Skeletal muscle satellite cell (primary cell): ENCODE results near the gene CPXM1.
"Not testable (repeated sequence)": the region's sequence is repeated elsewhere in the genome, so short reads cannot be mapped to it uniquely, and the experiment has no call there.

ENCODE experiments used
- H3K27me3 ChIP-seq: 2 replicates; pipeline ENCODE4 v1.7.0; 2013; ENCODE audit warnings: low read length; ENCODE audit not compliant: control insufficient read depth, insufficient read depth
- H3K36me3 ChIP-seq: 2 replicates; pipeline ENCODE4 v1.7.0; 2013; ENCODE audit warnings: mild to moderate bottlenecking, control low read depth, low read length; ENCODE audit not compliant: insufficient read depth
- H3K4me1 ChIP-seq: 2 replicates; pipeline ENCODE4 v1.7.0; 2013; ENCODE audit warnings: low read length; ENCODE audit not compliant: control insufficient read depth, insufficient read depth
- H3K4me2 ChIP-seq: 2 replicates; pipeline ENCODE4 v1.7.0; 2013; ENCODE audit warnings: mild to moderate bottlenecking, low read length
- H3K4me3 ChIP-seq: 2 replicates; pipeline ENCODE4 v1.7.0; 2013; ENCODE audit warnings: low read length
- H3K9ac ChIP-seq: 2 replicates; pipeline ENCODE4 v1.7.0; 2013; ENCODE audit warnings: mild to moderate bottlenecking, low read depth, low read length, moderate library complexity
- H3K9me3 ChIP-seq: replicated peaks from 2 replicates; pipeline ENCODE4 v1.7.0; 2013; ENCODE audit warnings: mild to moderate bottlenecking, control low read depth, low read length

CPXM1 gene

DNA sequence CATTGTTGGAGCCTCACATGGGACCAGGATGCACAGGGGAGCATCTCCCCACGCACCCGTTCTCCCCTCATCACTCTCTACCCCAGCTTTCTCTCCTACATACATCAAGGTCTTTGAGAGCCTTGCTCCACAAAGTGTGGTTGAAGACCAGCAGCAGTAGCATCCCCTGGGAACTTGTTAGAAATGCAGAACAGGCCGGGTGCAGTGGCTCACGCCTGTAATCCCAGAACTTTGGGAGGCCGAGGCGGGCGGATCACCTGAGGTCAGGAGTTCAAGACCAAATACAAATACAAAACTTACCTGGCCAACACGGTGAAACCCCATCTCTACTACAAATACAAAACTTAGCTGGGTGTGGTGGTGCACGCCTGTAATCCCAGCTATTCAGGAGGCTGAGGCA lies 7.5 kb upstream of the CPXM1 start:
- H3K36me3 ChIP-seq, H3K9ac ChIP-seq, H3K4me2 ChIP-seq, H3K4me1 ChIP-seq, H3K4me3 ChIP-seq, H3K9me3 ChIP-seq: not testable (repeated sequence)
- H3K27me3 ChIP-seq, result peaks cover 52% of the 10 kb centered on the region

DNA sequence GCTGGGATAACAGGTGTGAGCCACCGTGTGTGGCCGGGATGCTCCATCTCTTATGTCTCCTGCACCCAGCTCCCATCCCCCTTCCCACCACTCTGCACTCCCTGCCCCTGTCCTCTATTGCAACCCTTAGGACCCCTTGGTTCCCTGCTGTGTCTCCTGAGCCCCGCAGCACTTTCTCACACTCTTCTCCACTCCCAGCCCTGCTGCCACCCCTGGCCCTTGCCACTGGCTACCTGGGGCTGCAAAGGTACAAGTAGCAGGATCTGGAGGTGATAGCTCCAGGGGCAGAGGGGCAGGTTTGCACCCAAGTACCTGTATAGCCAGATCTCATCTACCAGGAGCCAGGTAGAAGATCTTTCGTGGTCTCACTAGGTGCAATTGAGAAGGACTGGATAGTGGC lies 6.6 kb upstream of the CPXM1 start:
- Histone ChIP-seq H3K9ac (no peak overlapping the region), H3K36me3 (no peaks in the 10 kb centered on the region), H3K4me1 (peaks cover 5% of the 10 kb centered on the region), H3K4me3 (no peak overlapping the region), H3K9me3 (no peaks in the 10 kb centered on the region), H3K4me2 (no peak overlapping the region), H3K27me3 (peaks cover 60% of the 10 kb centered on the region)

DNA sequence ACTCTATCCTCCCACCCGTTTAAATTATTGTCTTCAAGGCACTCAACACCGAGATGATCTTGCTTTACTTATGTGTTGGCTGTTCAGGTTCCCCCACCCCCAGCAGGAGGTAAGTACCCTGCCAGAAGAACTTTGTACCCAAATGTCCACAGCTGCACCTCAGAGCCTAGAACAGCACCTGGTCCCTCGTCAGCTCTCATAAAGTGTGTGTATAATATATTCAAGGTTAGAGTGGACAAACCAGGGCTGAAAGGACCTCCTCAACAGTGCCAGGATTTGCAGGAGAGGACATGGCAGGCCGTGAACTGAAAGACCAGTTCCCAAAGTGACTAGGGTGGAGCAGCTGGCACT lies 5.9 kb upstream of the CPXM1 start:
- H3K36me3 ChIP-seq, result no peaks in the 10 kb centered on the region
- H3K4me2 ChIP-seq, result no peak overlapping the region
- H3K9ac ChIP-seq, result no peak overlapping the region
- peaks cover 2% of the 10 kb centered on the region for H3K9me3 ChIP-seq
- H3K4me3 ChIP-seq, result no peak overlapping the region
- H3K27me3 ChIP-seq, result peaks cover 65% of the 10 kb centered on the region
- peaks cover 5% of the 10 kb centered on the region for H3K4me1 ChIP-seq

DNA sequence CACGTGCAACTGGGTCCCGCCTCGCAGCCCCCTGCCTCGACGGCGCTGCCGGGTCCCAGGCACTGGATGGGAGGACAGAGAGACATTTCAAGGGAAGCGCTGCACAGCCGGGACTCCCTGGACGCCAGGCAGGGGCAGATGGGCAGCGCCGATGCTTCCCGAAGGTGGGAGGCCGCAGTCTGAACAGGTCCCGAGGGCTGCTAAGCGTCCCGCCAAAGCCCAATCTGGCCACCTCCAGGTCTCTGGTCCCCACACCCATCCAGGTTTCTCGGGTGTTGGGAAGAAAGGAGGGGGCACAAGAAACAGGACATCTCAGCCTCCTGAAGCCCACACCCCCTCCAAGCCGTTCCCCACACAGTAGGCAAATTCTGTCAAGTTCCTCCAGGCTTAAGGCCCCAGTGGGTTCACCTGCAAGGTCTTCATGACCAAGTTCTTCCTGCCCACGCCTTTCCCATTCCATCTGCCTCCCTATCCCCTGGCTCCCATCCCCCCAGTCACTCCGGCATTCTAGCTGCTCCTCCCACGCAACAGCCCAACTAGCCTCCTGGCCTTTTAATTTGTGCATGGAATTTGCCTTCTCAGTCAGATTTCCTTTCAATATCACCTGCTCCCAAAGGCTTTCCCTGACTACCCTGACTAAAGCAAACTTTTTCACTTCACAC lies 5.4 kb upstream of the CPXM1 start:
- peaks cover 7% of the 10 kb centered on the region for H3K9me3 ChIP-seq
- H3K9ac ChIP-seq, result no peak overlapping the region
- peaks cover 5% of the 10 kb centered on the region for H3K4me1 ChIP-seq
- H3K36me3 ChIP-seq, result no peaks in the 10 kb centered on the region
- H3K4me3 ChIP-seq, result no peak overlapping the region
- H3K27me3 ChIP-seq, result peaks cover 71% of the 10 kb centered on the region
- H3K4me2 ChIP-seq, result no peak overlapping the region

DNA sequence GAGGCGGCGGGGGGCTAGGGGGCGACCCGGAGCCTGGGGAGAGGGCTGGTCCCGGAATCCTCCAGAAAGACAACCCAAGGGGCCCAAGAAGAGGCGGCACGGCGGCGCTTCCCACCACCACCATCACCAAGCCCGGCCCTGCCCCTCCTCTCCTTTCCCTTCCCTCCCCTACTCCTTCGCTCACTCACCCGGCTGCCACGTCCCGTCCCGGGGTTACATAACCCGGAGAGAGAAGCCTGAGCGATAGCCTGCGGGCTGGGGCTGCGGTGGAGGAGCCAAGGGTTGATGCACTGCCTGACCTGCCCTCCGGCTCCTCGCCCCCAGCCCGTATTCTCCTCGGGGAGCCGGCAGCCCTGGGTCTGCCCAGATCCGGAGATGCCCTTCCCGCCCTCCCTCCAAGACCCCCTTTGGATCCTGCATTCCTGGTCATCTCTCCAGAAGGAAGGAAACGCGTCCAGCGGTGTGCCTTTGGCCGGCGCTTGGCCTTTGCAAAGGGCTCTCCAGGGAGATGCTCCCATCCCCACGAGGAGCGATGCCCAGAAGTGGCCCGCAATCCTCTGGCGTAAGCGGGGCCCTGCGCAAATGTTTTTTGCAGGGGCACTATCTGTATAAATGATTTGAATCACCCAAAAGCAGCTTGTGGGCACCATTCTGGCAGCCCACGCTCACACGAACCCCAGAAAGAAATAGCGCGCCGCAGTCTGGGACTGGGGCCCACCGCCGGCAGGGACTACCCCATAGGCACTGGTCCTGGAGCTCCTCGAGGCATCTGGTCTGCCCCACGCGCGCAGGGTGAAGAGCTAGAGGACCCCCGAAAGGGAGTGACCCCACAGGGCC lies 4.6 kb upstream of the CPXM1 start:
- Histone ChIP-seq H3K9ac (no peak overlapping the region), H3K9me3 (peaks cover 7% of the 10 kb centered on the region), H3K4me2 (no peak overlapping the region), H3K4me3 (no peak overlapping the region), H3K36me3 (no peaks in the 10 kb centered on the region), H3K4me1 (peaks cover 5% of the 10 kb centered on the region), H3K27me3 (peaks cover 77% of the 10 kb centered on the region)

DNA sequence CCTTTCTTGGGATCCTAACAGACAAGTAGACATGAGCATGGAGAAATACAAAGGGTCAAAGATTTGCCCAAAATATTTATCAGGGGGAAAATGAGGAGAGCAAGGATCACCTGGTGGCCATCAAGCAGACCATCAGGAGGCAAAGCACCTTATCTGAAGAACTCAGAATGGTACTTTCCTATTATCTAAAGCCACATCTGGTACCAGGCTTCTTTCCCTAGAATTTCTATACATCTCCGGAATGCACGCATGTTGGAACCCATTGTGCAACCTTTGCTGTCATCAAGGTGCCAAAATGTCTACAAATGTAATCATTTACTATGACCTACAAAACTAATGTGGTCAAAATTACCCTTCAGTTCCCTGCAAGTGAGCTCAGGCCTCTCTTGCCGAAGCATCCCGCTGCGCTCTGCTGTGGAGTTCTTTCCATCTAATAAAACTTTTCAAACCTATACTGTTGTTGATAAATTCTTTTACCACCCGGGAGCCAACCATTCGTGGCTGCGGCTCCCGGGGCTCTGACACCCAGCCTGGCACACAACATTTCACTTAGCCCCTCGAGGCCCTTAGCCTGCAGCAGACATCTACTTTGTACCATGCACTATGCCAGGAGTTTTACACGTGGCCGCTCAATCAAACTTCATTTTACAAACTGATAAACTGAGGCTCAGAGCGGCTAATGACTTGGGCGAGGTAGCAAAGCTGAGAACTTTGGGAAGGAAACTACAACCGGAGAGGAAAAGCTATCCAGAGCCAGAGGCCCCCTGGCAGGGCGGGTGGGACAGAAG lies 3.8 kb upstream of the CPXM1 start:
- Histone ChIP-seq H3K27me3 (peaks cover 85% of the 10 kb centered on the region), H3K36me3 (no peaks in the 10 kb centered on the region), H3K9ac (no peak overlapping the region), H3K4me3 (no peak overlapping the region), H3K4me2 (no peak overlapping the region), H3K4me1 (peaks cover 5% of the 10 kb centered on the region), H3K9me3 (peaks cover 7% of the 10 kb centered on the region)

DNA sequence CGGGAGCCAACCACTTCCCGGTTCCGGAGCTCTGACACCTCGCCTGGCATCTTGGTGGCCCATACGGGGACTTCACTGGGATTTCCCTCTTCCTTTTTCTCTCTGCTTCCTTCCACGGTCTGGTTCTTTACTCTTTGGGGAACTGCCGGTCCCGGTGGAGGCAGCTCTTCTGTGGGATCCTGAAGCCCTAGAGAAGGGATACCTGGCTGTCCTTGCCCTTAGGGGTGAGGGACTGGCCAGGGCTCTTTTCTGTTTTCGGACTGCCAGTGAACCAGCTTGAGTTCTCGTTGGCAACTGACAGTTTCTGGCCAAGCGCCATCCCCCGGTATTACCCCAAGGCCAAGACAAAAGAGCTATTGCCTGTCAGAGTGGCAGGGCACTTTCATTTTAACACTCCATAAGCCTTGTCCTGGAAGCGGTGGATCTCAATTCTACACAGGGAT lies 880 bp upstream of the CPXM1 start:
- Histone ChIP-seq H3K27me3 (peaks cover 87% of the 10 kb centered on the region), H3K9me3 (peaks cover 7% of the 10 kb centered on the region), H3K4me2 (no peak overlapping the region), H3K36me3 (no peaks in the 10 kb centered on the region), H3K4me1 (peaks cover 4% of the 10 kb centered on the region), H3K4me3 (no peak overlapping the region), H3K9ac (no peak overlapping the region)

DNA sequence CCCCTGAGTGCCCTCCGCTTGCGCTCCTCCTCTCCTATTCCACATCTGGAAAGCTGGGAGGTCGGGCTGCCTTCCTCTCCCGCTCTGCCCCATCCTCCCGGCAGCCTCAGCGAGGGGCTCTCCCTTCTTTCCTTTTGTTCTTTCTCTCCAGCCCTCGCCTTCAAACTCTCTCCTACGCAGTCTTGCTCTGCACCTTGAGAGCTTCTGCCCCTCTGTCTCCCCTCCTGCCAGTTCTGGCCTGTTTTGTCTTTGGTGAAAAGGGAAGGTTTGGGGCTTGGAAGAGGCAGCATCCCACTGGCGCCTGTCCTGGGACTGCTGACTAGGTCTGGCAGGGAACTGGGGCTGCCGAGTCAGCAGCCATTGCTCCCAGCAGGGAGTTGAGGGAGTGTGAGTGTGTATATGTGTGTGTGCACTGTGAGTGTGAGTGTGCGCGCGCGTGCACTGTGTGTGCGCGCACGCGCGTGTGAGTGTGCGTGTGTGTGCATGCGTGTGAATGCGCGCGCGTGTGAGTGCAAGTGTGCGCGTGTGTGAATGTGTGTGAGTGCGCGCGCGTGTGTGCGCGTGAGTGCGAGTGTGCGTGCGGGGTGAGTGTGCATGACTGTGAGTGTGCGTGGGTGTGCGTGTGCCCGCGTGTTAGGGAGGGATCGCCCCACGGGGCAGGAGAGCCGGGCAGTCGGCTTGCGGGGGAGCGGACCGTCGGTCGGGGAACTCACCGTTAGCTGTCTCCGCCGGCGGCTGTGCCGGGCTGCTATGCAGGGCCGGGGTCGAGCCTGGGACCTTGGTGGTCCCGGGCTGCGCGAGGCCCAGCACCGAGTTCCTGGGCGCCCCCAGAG lies 523 bp downstream of the CPXM1 start:
- Histone ChIP-seq H3K4me1 (no peaks in the 10 kb centered on the region), H3K36me3 (no peaks in the 10 kb centered on the region), H3K9me3 (peaks cover 7% of the 10 kb centered on the region), H3K9ac (no peak overlapping the region), H3K4me2 (peak overlapping the region; percentile 64), H3K27me3 (peaks cover 82% of the 10 kb centered on the region), H3K4me3 (peak overlapping the region; percentile 65)

DNA sequence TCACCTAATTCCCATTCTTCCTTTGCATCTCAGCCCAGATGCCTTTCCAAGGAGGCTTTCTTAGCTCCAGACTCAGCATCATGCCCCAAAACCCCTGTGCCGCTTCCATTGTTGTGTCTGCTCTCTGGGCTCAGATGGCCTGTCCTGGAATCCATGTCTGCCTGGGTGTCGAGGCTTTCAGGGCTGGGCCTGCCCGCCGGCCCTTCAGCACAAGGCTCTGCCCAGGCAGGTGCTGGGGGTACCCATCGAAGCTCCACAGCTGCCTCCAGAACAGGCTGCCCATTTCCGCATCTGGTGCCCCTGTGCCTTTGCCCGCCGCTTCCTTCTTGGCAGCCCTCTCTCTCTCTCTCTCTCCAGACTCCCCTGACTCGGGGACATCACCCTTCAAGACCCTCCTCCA lies 1.2 kb downstream of the CPXM1 start:
- H3K9me3 ChIP-seq, result peaks cover 7% of the 10 kb centered on the region
- H3K27me3 ChIP-seq, result peaks cover 82% of the 10 kb centered on the region
- H3K9ac ChIP-seq, result no peak overlapping the region
- H3K4me1 ChIP-seq, result no peaks in the 10 kb centered on the region
- no peaks in the 10 kb centered on the region for H3K36me3 ChIP-seq
- H3K4me2 ChIP-seq, result peak overlapping the region; percentile 64
- H3K4me3 ChIP-seq, result peak overlapping the region; percentile 65

DNA sequence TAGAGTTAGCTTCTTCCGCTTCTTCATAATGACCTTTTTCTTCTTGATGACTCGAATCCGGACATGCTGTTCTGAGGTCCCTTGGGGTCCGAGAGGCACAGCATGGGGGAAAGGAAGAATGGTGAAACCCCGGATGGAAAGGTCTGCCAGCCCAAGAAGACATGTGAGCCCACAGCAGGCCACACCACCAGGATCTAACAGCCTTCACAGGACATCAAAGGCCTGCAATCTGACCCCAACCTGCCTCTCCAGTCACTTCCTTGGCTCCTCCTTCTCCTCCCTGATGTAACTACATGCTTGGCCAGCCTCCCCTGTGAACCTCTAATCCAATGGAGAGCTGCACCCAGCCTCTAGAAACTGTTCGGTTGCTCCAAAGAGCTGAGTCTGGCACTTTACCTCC lies 1.6 kb downstream of the CPXM1 start:
- Histone ChIP-seq H3K4me1 (no peaks in the 10 kb centered on the region), H3K36me3 (no peaks in the 10 kb centered on the region), H3K4me2 (no peak overlapping the region), H3K9me3 (peaks cover 7% of the 10 kb centered on the region), H3K9ac (no peak overlapping the region), H3K4me3 (no peak overlapping the region), H3K27me3 (peaks cover 82% of the 10 kb centered on the region)
